Lung (tissue), 12 donors: ENCODE results near the gene EFNA5. TPM values are rescaled to one million over a fixed set of nuclear protein-coding genes. Genes with fewer than 3 reads are reported as not detected.
A peak's percentile ranks its signal among the peaks of the same experiment; 100 is the strongest.

ENCODE experiments used
- ATAC-seq: fragments of 200-7000 bp; cut with Tn5 transposase; one replicate; pipeline ENCODE4 v1.9.1; 2020; ENCODE audit warnings: moderate number of reproducible peaks; ENCODE audit not compliant: insufficient read depth, low FRiP score
- DNase-seq, 3 donors: peaks; one replicate each; pipeline ENCODE4 v3.0.0-alpha.2; 2013 to 2017
- H3K27ac ChIP-seq, 2 donors: one replicate each; pipeline ENCODE4 v1.5.1; 2013; ENCODE audit warnings: mild to moderate bottlenecking in 2 of 2, moderate library complexity in 2 of 2, control low read depth in 1 of 2, inconsistent platforms in 1 of 2, low read depth in 1 of 2, low read length in 1 of 2
- H3K27me3 ChIP-seq, 3 donors: one replicate each; pipeline ENCODE4 v1.5.1; 2013; ENCODE audit warnings: low read length in 2 of 3; ENCODE audit not compliant: control insufficient read depth in 3 of 3, insufficient read depth in 3 of 3
- H3K36me3 ChIP-seq, 4 donors: one replicate each; pipeline ENCODE4 v1.5.1; 2013; ENCODE audit warnings: low read length in 4 of 4, mild to moderate bottlenecking in 1 of 4, moderate library complexity in 1 of 4; ENCODE audit not compliant: control insufficient read depth in 4 of 4, insufficient read depth in 4 of 4
- H3K4me1 ChIP-seq, 5 donors: one replicate each; pipeline ENCODE4 v1.5.1; 2013; ENCODE audit warnings: low read length in 5 of 5, mild to moderate bottlenecking in 2 of 5, moderate library complexity in 1 of 5; ENCODE audit not compliant: control insufficient read depth in 5 of 5, insufficient read depth in 5 of 5
- H3K4me3 ChIP-seq: one replicate; pipeline ENCODE4 v1.5.1; 2013; ENCODE audit warnings: mild to moderate bottlenecking, control low read depth, moderate library complexity
- H3K9ac ChIP-seq, 2 donors: one replicate each; pipeline ENCODE4 v1.5.1; 2013; ENCODE audit warnings: low read length in 2 of 2, control low read depth in 1 of 2; ENCODE audit not compliant: insufficient read depth in 1 of 2
- H3K9me3 ChIP-seq, 4 donors: one replicate each; pipeline ENCODE4 v1.5.1; 2013; ENCODE audit warnings: low read length in 3 of 4, mild to moderate bottlenecking in 1 of 4, moderate library complexity in 1 of 4; ENCODE audit not compliant: control insufficient read depth in 4 of 4, insufficient read depth in 3 of 4
- WGBS, 2 donors: extraction: QIAGEN DNeasy Blood & Tissue Kit; methylation state at CpG; one replicate each; pipeline ENCODE4 v1.1.7; 2013; 5-methylcytosine and 5-hydroxymethylcytosine counted together
- polyA plus RNA-seq, 2 donors: library from polyadenylated mRNA; stranded (reverse); fragments of 200-250 nt; gene quantifications; one replicate each; pipeline ENCODE4 v1.2.1, GENCODE V29; 2013
- total RNA-seq, 2 donors: library from RNA; depleted of rRNA in 1 of 2; stranded (reverse); fragments of >200 nt in 1 of 2; gene quantifications; one replicate each; pipeline ENCODE4 v1.2.1, GENCODE V29; 2014 to 2021
- TF ChIP-seq, protein P1 (sequence below): IDR thresholded peaks from 2 replicates; pipeline ENCODE4 v1.5.1; 2012; ENCODE audit warnings: mild to moderate bottlenecking; ENCODE audit errors: control extremely low read depth, extremely low read depth
- donor health status: control.
- donor health status: control.
- donor health status: Bipolar disorder and iron deficiency.
- donor health status: healthy.
- donor health status: DM: yes; HTN: yes; CAD: no.

The EFNA5 gene
- total and polyA plus RNA-seq, 4 donors, result 2.1 to 18.4 (median 7.8) TPM

DNA sequence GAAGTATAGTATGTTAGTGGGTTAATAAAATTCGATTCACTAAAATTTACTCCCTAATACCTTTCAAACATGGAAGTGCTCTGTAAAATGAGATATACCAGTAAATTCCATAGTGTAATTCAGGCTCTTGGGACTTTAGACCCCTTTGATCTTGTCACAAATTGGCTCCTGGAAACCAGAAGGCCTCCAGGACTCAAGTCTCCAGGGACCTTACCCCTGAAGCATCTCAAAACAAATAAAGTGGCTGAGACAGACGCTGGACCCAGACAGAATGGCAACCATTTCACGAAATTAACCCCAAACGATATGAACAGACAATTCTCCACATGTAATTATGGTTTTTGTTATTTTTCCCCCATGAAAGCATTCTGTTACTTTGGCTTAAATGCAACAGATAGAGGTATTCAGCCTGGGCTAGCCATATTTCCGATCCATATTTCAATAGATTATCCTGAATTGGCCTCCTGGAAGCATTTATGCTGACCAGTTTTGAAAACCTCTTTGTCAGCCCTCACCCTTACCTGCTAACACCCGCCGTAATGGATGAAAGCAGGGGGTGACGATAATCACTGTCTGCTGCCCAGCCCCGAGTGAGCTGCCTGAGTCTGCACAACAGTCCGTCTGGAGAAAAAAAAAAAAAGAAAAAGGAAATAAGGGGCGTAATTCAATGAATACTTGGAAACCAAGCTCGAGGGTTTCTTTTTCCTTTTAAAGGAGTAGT is 34.1 kb upstream of the EFNA5 start:
- Histone ChIP-seq H3K9ac (no peak overlapping the region), H3K36me3 (no peaks in the 10 kb centered on the region), H3K27me3 (no peaks in the 10 kb centered on the region), H3K4me3 (no peak overlapping the region), H3K4me1 (no peaks in the 10 kb centered on the region), H3K9me3 (no peaks in the 10 kb centered on the region), H3K27ac (no peak overlapping the region)
- TF ChIP-seq, protein P1, sequence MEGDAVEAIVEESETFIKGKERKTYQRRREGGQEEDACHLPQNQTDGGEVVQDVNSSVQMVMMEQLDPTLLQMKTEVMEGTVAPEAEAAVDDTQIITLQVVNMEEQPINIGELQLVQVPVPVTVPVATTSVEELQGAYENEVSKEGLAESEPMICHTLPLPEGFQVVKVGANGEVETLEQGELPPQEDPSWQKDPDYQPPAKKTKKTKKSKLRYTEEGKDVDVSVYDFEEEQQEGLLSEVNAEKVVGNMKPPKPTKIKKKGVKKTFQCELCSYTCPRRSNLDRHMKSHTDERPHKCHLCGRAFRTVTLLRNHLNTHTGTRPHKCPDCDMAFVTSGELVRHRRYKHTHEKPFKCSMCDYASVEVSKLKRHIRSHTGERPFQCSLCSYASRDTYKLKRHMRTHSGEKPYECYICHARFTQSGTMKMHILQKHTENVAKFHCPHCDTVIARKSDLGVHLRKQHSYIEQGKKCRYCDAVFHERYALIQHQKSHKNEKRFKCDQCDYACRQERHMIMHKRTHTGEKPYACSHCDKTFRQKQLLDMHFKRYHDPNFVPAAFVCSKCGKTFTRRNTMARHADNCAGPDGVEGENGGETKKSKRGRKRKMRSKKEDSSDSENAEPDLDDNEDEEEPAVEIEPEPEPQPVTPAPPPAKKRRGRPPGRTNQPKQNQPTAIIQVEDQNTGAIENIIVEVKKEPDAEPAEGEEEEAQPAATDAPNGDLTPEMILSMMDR, result no peak
- DNase-seq, result peak in 1 of 3 donors; percentile 16
- ATAC-seq, result no peak
- 47 to 51% methylated on average over 12 of the region's 12 CpGs for WGBS, 2 donors

DNA sequence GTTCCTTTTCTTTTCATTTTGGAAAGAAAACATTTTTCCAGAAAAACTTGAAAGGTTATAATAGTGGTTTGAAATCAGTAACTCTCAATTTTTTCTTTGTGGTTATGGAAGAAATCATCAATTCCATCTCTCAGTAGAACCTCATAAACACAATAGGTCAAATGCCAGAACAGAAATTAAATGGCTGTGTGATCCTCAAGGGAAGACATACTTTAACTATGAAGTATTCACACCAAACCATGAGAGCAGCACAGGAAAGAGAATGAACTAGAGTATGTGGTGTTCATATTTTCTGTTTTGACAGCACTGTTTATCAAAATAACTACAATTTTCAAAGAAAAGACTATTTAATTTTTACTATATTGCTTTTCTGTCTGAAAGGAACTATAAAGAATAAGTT is 29.7 kb upstream of the EFNA5 start:
- no peak for ATAC-seq
- H3K9ac ChIP-seq, result no peak overlapping the region
- no peak overlapping the region for H3K27ac ChIP-seq
- H3K27me3 ChIP-seq, result no peaks in the 10 kb centered on the region
- no peaks in the 10 kb centered on the region for H3K4me1 ChIP-seq
- no peak overlapping the region for H3K4me3 ChIP-seq
- TF ChIP-seq, protein P1, result no peak
- H3K36me3 ChIP-seq, result no peaks in the 10 kb centered on the region
- DNase-seq, result no peak
- H3K9me3 ChIP-seq, result no peaks in the 10 kb centered on the region

GRCh38 chr5:107699425-107699824 is 28.7 kb upstream of the EFNA5 start:
- WGBS, 2 donors, result 76 to 86% methylated on average over 1 of the region's 1 CpG
- Histone ChIP-seq H3K27ac (no peak overlapping the region), H3K4me3 (no peak overlapping the region), H3K9me3 (no peaks in the 10 kb centered on the region), H3K9ac (no peak overlapping the region), H3K4me1 (no peaks in the 10 kb centered on the region), H3K36me3 (no peaks in the 10 kb centered on the region), H3K27me3 (no peaks in the 10 kb centered on the region)
- DNase-seq, result no peak
- ATAC-seq, result no peak
- TF ChIP-seq, protein P1, result no peak

DNA sequence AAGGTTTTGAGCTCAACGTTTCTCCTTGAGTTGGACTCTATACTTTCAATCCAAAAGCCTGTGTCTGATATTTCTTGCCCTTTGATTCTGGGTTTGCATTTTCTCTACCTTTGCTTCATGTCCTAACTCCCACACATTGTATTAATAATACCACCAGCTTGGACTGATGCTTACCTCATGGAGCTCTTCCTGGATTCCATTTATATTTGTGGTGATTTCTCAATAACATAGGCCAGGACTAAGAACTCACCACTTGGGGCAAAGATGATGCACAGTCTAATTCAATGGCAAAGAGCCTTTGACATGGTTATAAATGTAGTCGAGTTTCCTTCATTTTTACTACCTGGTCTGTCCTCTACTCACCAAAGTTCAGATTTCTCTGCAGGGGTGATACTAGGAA is 27.5 kb upstream of the EFNA5 start:
- 84 to 87% methylated on average over 2 of the region's 2 CpGs for WGBS, 2 donors
- Histone ChIP-seq H3K4me1 (no peaks in the 10 kb centered on the region), H3K36me3 (no peaks in the 10 kb centered on the region), H3K9ac (no peak overlapping the region), H3K4me3 (no peak overlapping the region), H3K27ac (no peak overlapping the region), H3K9me3 (no peaks in the 10 kb centered on the region), H3K27me3 (no peaks in the 10 kb centered on the region)
- ATAC-seq (no peak), DNase-seq (no peak)
- TF ChIP-seq, protein P1, result no peak
